Measurements from ENCODE around the gene BDH1. TPM values are rescaled to one million over a fixed set of nuclear protein-coding genes. Genes with fewer than 3 reads are reported as not detected.
A peak's percentile ranks its signal among the peaks of the same experiment; 100 is the strongest.

Gene BDH1
- total and polyA plus RNA-seq, 2 of the 13 experiments (the other 11 are each of a cell fraction or from before 2014, with no cell fraction given) = 21.2 to 71.9 TPM

DNA sequence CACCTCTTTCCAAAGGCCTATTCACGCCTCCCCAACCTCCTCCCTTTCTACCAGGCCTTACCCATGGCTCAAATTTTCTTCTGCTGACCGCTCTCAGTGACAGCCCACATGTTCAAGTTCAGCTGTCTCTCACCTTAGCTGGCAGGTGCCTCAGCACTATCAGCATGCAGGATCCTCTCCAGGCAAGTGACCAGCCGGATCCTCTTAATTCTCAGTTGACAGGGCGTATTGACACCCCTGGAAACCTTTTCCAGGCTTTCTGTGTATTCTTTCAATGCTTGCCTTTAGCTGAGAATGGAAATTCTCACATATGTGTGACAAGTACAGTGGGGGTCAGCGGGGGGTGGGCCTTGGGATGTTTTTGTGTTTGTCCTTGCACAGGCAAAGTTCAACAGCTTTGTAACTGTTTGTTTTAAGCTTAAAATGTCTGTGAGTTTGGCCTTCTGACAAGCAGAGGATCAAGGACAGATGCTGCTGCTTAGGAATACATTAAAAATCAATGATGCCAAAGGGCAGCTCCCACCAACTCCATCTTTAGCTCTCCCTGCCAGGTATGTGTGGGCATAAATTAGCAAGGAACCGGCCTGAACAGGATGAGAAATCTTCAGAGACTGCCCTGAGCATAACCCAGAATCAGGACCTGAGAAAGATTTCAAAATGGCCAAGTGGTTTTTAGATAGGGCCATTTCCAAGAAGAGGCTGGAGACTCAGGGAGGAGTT is 17.4 kb upstream of the BDH1 start (continued):
- TF ChIP-seq PAWR (CRISPR knock-in tag; IDR thresholded peaks at IDR 0.05; ENCODE audit: borderline replicate concordance) (no peak), ZNF563 (CRISPR knock-in tag; IDR thresholded peaks at IDR 0.05) (peak; percentile 38; the same call in 1 of the 2 replicates), MEIS1 (CRISPR knock-in tag; IDR thresholded peaks at IDR 0.05; ENCODE audit: borderline replicate concordance) (peak; percentile 94; the same call in 1 of the 2 replicates), ZNF337 (CRISPR knock-in tag; IDR thresholded peaks at IDR 0.05; ENCODE audit: borderline replicate concordance, low read depth) (no peak), NFKBIZ (CRISPR knock-in tag; IDR thresholded peaks at IDR 0.05) (0 out of 2 replicates have a peak, but pooled peaks have one; percentile 28), ZNF510 (CRISPR knock-in tag; IDR thresholded peaks at IDR 0.05; ENCODE audit: low read depth) (no peak), SALL1 (CRISPR knock-in tag; IDR thresholded peaks at IDR 0.05) (peak; percentile 87), ZNF451 (CRISPR knock-in tag; IDR thresholded peaks at IDR 0.05) (no peak), ZNF790 (CRISPR knock-in tag; IDR thresholded peaks at IDR 0.05; ENCODE audit: borderline replicate concordance) (0 out of 2 replicates have a peak, but pooled peaks have one; percentile 9), FOXA1 (IDR thresholded peaks at IDR 0.05) (peak; percentile 10; the same call in 1 of the 2 replicates), FOXA1 (CRISPR knock-in tag; IDR thresholded peaks at IDR 0.05) (peak; percentile 82), FOXJ3 (CRISPR knock-in tag; IDR thresholded peaks at IDR 0.05; ENCODE audit: borderline replicate concordance) (peak; percentile 94), ZNF724P (CRISPR knock-in tag; IDR thresholded peaks at IDR 0.05; ENCODE audit: borderline replicate concordance) (peak; percentile 88), DPF2 (CRISPR knock-in tag; IDR thresholded peaks at IDR 0.05; ENCODE audit: borderline replicate concordance, low read depth) (peak; percentile 91), ZSCAN25 (CRISPR knock-in tag; IDR thresholded peaks at IDR 0.05) (0 out of 2 replicates have a peak, but pooled peaks have one; percentile 47), ZNF772 (CRISPR knock-in tag; IDR thresholded peaks at IDR 0.05) (peak; percentile 78), DMAP1 (CRISPR knock-in tag; IDR thresholded peaks at IDR 0.05) (peak; percentile 50; the same call in 1 of the 2 replicates), SPEN (CRISPR knock-in tag; IDR thresholded peaks at IDR 0.05; ENCODE audit: low read depth) (peak; percentile 83; the same call in 1 of the 2 replicates), KLF12 (CRISPR knock-in tag; IDR thresholded peaks at IDR 0.05; ENCODE audit: borderline replicate concordance) (peak; percentile 82; the same call in 1 of the 2 replicates), MBD4 (IDR thresholded peaks at IDR 0.05; ENCODE audit: borderline replicate concordance, low read length) (peak; percentile 76), YY1 (IDR thresholded peaks at IDR 0.05; ENCODE audit: insufficient read depth, insufficient replicate concordance, low read depth, low read length) (peak; percentile 53)
- TF ChIP-seq, protein P1, sequence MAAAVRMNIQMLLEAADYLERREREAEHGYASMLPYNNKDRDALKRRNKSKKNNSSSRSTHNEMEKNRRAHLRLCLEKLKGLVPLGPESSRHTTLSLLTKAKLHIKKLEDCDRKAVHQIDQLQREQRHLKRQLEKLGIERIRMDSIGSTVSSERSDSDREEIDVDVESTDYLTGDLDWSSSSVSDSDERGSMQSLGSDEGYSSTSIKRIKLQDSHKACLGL (CRISPR knock-in tag; IDR thresholded peaks at IDR 0.05) = no peak
- TF ChIP-seq, protein P2, sequence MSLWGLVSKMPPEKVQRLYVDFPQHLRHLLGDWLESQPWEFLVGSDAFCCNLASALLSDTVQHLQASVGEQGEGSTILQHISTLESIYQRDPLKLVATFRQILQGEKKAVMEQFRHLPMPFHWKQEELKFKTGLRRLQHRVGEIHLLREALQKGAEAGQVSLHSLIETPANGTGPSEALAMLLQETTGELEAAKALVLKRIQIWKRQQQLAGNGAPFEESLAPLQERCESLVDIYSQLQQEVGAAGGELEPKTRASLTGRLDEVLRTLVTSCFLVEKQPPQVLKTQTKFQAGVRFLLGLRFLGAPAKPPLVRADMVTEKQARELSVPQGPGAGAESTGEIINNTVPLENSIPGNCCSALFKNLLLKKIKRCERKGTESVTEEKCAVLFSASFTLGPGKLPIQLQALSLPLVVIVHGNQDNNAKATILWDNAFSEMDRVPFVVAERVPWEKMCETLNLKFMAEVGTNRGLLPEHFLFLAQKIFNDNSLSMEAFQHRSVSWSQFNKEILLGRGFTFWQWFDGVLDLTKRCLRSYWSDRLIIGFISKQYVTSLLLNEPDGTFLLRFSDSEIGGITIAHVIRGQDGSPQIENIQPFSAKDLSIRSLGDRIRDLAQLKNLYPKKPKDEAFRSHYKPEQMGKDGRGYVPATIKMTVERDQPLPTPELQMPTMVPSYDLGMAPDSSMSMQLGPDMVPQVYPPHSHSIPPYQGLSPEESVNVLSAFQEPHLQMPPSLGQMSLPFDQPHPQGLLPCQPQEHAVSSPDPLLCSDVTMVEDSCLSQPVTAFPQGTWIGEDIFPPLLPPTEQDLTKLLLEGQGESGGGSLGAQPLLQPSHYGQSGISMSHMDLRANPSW (CRISPR knock-in tag; IDR thresholded peaks at IDR 0.05; ENCODE audit: borderline replicate concordance) = peak; percentile 99
- TF ChIP-seq, protein P3, sequence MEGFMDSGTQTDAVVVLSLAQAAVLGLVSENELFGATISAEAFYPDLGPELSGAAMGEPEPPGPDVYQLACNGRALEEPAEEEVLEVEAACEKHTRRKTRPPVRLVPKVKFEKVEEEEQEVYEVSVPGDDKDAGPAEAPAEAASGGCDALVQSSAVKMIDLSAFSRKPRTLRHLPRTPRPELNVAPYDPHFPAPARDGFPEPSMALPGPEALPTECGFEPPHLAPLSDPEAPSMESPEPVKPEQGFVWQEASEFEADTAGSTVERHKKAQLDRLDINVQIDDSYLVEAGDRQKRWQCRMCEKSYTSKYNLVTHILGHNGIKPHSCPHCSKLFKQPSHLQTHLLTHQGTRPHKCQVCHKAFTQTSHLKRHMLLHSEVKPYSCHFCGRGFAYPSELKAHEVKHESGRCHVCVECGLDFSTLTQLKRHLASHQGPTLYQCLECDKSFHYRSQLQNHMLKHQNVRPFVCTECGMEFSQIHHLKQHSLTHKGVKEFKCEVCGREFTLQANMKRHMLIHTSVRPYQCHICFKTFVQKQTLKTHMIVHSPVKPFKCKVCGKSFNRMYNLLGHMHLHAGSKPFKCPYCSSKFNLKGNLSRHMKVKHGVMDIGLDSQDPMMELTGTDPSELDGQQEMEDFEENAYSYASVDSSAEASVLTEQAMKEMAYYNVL (CRISPR knock-in tag; IDR thresholded peaks at IDR 0.05; ENCODE audit: borderline replicate concordance) = peak; percentile 71; the same call in 1 of the 2 replicates
